ENCODE measurements around the gene PKP1. TPM values are rescaled to one million over a fixed set of nuclear protein-coding genes. Genes with fewer than 3 reads are reported as not detected.
A peak's percentile ranks its signal among the peaks of the same experiment; 100 is the strongest.

The PKP1 gene
- total RNA-seq, 1 experiment from 2014 or later = 0.30 TPM

DNA sequence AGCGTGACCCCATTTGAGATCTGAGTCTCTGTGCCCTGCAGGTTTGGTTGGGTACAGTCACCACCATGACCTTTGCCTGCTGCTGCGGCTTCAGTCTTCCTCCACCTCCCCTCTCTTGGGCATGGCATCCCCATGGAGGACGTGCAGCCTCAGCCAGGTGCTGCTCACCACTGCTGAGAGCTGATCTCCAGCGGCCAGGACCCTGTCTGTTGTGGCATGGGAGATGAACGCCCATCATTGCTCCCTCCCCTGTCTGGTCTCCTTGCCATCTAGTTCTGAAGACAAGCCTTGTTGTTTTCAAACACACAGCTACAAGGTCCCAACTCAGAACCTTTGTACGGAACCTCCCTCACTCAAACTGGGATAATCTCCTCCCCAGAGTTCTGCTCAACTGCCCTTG lies 19.2 kb upstream of the PKP1 start:
- Mint-ChIP-seq H3K9me3 (ENCODE audit: unreplicated experiment) (no peaks in the 10 kb centered on the region), H3K27me3 (ENCODE audit: insufficient read depth, unreplicated experiment) (no peaks in the 10 kb centered on the region), H3K4me3 (ENCODE audit: unreplicated experiment) (no peak overlapping the region), H3K4me1 (ENCODE audit: insufficient read depth, unreplicated experiment) (peaks cover 53% of the 10 kb centered on the region), H3K36me3 (ENCODE audit: insufficient read depth, unreplicated experiment) (no peaks in the 10 kb centered on the region), H3K27ac (ENCODE audit: low read depth, unreplicated experiment) (peak overlapping the region; percentile 89)
- CTCF ChIA-PET = interaction anchor here (1.0 to 22.1 kb wide), 11 partner anchors 10 to 253 kb away, joined by 3 to 474 read pairs (median 56); partner anchors contain the start of gene PKP1
- TF ChIP-seq, protein P1, sequence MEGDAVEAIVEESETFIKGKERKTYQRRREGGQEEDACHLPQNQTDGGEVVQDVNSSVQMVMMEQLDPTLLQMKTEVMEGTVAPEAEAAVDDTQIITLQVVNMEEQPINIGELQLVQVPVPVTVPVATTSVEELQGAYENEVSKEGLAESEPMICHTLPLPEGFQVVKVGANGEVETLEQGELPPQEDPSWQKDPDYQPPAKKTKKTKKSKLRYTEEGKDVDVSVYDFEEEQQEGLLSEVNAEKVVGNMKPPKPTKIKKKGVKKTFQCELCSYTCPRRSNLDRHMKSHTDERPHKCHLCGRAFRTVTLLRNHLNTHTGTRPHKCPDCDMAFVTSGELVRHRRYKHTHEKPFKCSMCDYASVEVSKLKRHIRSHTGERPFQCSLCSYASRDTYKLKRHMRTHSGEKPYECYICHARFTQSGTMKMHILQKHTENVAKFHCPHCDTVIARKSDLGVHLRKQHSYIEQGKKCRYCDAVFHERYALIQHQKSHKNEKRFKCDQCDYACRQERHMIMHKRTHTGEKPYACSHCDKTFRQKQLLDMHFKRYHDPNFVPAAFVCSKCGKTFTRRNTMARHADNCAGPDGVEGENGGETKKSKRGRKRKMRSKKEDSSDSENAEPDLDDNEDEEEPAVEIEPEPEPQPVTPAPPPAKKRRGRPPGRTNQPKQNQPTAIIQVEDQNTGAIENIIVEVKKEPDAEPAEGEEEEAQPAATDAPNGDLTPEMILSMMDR (IDR thresholded peaks at IDR 0.05; ENCODE audit: unreplicated experiment) = no peak
- BruUV-seq (replicated peaks) = no TSS peak
- DNase-seq (ENCODE audit: unreplicated experiment) = no peak
- intact Hi-C loops (cut with micrococcal nuclease) = no loop called here
- POLR2A ChIA-PET = interaction anchor here (1.9 to 46.7 kb wide), 3 partner anchors 12 to 97 kb away, joined by 4 to 3819 read pairs (median 97); partner anchors contain the start of gene PKP1

DNA sequence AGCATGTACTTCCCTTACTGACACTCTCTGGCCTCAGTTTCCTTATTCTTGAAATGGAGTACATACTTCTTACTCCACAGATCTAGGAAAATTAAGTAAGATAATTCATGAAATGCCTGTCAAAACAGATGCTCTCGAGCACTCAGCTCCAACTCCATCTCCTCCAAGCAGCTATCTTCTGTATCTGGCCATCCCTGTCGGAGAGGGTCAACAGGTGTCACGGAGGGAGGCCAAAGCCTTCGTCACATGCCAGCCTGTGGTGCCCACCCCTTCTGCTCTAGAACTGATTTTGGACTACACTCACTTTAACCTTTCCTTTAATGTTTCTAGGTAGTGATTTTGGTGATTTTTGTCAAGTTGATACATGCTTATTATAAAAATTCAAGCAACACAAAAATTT lies 18.8 kb upstream of the PKP1 start:
- no peak for DNase-seq (ENCODE audit: unreplicated experiment)
- H3K4me3 Mint-ChIP-seq (ENCODE audit: unreplicated experiment) = no peak overlapping the region
- POLR2A ChIA-PET = interaction anchor here (0.6 to 46.7 kb wide), 5 partner anchors 11 to 1801 kb away, joined by 3 to 3819 read pairs (median 3); partner anchors contain the start of gene PKP1
- no peaks in the 10 kb centered on the region for H3K36me3 Mint-ChIP-seq (ENCODE audit: insufficient read depth, unreplicated experiment)
- H3K27ac Mint-ChIP-seq (ENCODE audit: low read depth, unreplicated experiment) = peak overlapping the region; percentile 89
- TF ChIP-seq, protein P1 (IDR thresholded peaks at IDR 0.05; ENCODE audit: unreplicated experiment) = no peak
- H3K9me3 Mint-ChIP-seq (ENCODE audit: unreplicated experiment) = no peaks in the 10 kb centered on the region
- CTCF ChIA-PET = interaction anchor here (1.1 to 22.1 kb wide), 9 partner anchors 9 to 248 kb away, joined by 3 to 474 read pairs (median 79); partner anchors contain the start of gene PKP1
- intact Hi-C loops (cut with micrococcal nuclease) = no loop called here
- H3K27me3 Mint-ChIP-seq (ENCODE audit: insufficient read depth, unreplicated experiment) = no peaks in the 10 kb centered on the region
- BruUV-seq (replicated peaks) = no TSS peak
- H3K4me1 Mint-ChIP-seq (ENCODE audit: insufficient read depth, unreplicated experiment) = peaks cover 57% of the 10 kb centered on the region

DNA sequence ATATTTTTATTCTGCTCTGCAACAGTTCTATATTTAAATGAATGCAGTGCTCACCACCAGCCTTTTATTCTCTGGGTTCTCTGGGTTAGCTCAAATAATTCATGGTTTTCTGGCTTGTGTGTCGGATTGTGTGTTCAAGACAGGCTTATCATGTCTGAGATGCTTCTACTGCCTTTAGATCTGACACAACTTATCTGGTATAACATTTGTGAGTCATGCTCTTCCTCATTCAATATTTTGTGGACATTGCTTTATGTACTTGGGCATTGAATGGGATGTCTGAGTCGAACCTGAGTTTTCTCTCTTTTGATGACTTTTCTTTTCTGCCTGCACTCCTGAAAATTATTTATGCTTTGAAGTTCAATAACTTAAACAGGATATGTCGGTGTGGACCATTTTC lies 17.6 kb upstream of the PKP1 start:
- ChIA-PET CTCF (interaction anchor here (0.6 to 22.1 kb wide), 10 partner anchors 9 to 346 kb away, joined by 3 to 474 read pairs (median 42); partner anchors contain the start of gene PKP1), POLR2A (interaction anchor here (0.6 to 46.7 kb wide), 12 partner anchors 10 to 232 kb away, joined by 3 to 3819 read pairs (median 8); partner anchors contain the start of genes PHLDA3, PKP1 and TMEM9)
- Mint-ChIP-seq H3K4me1 (ENCODE audit: insufficient read depth, unreplicated experiment) (peaks cover 57% of the 10 kb centered on the region), H3K4me3 (ENCODE audit: unreplicated experiment) (no peak overlapping the region), H3K9me3 (ENCODE audit: unreplicated experiment) (no peaks in the 10 kb centered on the region), H3K27ac (ENCODE audit: low read depth, unreplicated experiment) (peak overlapping the region; percentile 89), H3K27me3 (ENCODE audit: insufficient read depth, unreplicated experiment) (no peaks in the 10 kb centered on the region), H3K36me3 (ENCODE audit: insufficient read depth, unreplicated experiment) (no peaks in the 10 kb centered on the region)
- BruUV-seq (replicated peaks) = no TSS peak
- TF ChIP-seq, protein P1 (IDR thresholded peaks at IDR 0.05; ENCODE audit: unreplicated experiment) = no peak
- peak; percentile 52 for DNase-seq (ENCODE audit: unreplicated experiment)
- intact Hi-C loops (cut with micrococcal nuclease) = loop anchor here (1.0 to 2.0 kb wide), 2 partner anchors 10 to 33 kb away; no protein-coding TSS in a partner anchor

DNA sequence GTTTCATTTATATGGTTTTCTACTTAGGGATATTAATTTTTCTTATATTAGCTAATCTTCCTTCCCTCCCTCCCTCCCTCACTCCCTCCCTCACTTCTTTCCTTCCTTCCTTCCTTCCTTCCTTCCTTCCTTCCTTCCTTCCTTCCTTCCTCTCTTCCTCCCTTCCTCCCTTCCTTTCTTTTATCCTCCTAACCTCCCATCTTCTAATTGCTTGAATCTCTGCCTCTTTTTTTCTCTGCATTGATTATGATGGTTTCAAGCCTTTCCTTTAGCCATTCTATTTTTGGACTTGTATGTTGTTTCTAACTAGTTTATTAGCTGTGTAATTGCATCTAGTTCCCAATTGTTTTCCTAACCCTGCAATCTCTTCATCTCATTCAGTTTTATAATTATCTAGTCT lies 17.0 kb upstream of the PKP1 start:
- TF ChIP-seq, protein P1 (IDR thresholded peaks at IDR 0.05; ENCODE audit: unreplicated experiment) = no peak
- Mint-ChIP-seq H3K36me3 (ENCODE audit: insufficient read depth, unreplicated experiment) (no peaks in the 10 kb centered on the region), H3K9me3 (ENCODE audit: unreplicated experiment) (no peaks in the 10 kb centered on the region), H3K4me3 (ENCODE audit: unreplicated experiment) (peak overlapping the region; percentile 54), H3K27ac (ENCODE audit: low read depth, unreplicated experiment) (peak overlapping the region; percentile 89), H3K4me1 (ENCODE audit: insufficient read depth, unreplicated experiment) (peaks cover 52% of the 10 kb centered on the region), H3K27me3 (ENCODE audit: insufficient read depth, unreplicated experiment) (no peaks in the 10 kb centered on the region)
- intact Hi-C loops (cut with micrococcal nuclease) = loop anchor here (1.0 to 2.0 kb wide), 2 partner anchors 9 to 33 kb away; no protein-coding TSS in a partner anchor
- CTCF ChIA-PET = interaction anchor here (1.1 to 22.1 kb wide), 10 partner anchors 7 to 96 kb away, joined by 3 to 474 read pairs (median 50); partner anchors contain the start of gene PKP1
- no peak for DNase-seq (ENCODE audit: unreplicated experiment)
- BruUV-seq (replicated peaks) = no TSS peak
- POLR2A ChIA-PET = interaction anchor here (0.6 to 46.7 kb wide), 20 partner anchors 9 to 592 kb away, joined by 3 to 3819 read pairs (median 5); partner anchors contain the start of genes PHLDA3, PKP1 and TMEM9

Data from MCF 10A (cell line).